Heart left ventricle (tissue), 13 donors: ENCODE results near the gene CACNB2.

ENCODE experiments used
- CTCF ChIP-seq, 12 donors: fragments of 200-600 bp; sonication (generic) in 4 of 12; IDR thresholded peaks; one replicate each; pipeline versions ENCODE4 v1.5.0 to v1.8.0; 2018 to 2022; ENCODE audit warnings: antibody characterized with exemption in 12 of 12, mild to moderate bottlenecking in 5 of 12
- POLR2A ChIP-seq, 2 donors: fragments of 450-650 bp; IDR thresholded peaks; one replicate each; pipeline ENCODE4 v1.6.1; 2017; ENCODE audit warnings: antibody characterized with exemption in 2 of 2, mild to moderate bottlenecking in 2 of 2, moderate library complexity in 2 of 2
- donor health status: ischemic (EF 13 %, LVEDD 7.1; RV severe dilation, severe dysfunction).
- donor health status: DM: no; HTN: yes; CAD: no.
- donor health status: DM: no; HTN: no; CAD: no.
- donor health status: ischemic (EF 25% LVEDD 6.9; RV normal size, moderate dysfunction).
- donor health status: ischemic (EF 25% LVEDD 5.7; RV mildly dilated, moderate dysfunction).
- donor health status: ischemic (EF 35%, LVEDD 5.7; RV mildly dilated, moderate dysfunction).
- donor health status: nonischemic (EF 11% LVEDD 7.7; RV severe dilation, severe dysfunction).
- donor health status: DM: yes; HTN: yes; CAD: no.
- donor health status: PGD.
- donor health status: ischemic (EF 29% LVEDD 5.4; RV normal size, mild dysfunction).
- donor health status: nonischemic (EF 23%, LVEDD 6.1; RV moderate dilation, normal function).

GRCh38 chr10:18298256-18298655 lies 158.0 kb downstream of the CACNB2 start:
- no peak for TF ChIP-seq CTCF (IDR thresholded peaks at IDR 0.05)
- TF ChIP-seq POLR2A (IDR thresholded peaks at IDR 0.05), result no peak
